ENCODE results near the gene DGKQ.

The DGKQ gene

GRCh38 chr4:954211-955020 lies 19.0 kb downstream of the DGKQ start:
- Histone ChIP-seq H3K27ac (replicated peaks) (no peak overlapping the region), H3K4me3 (replicated peaks; ENCODE audit: insufficient read depth, low read length) (no peak overlapping the region), H3K27me3 (ENCODE audit: insufficient read depth, poor library complexity, severe bottlenecking) (no peaks in the 10 kb centered on the region)
- no peak for DNase-seq (ENCODE audit: low read depth in 1 of 2, low spot score in 1 of 2)
- TF ChIP-seq SPI1 (IDR thresholded peaks at IDR 0.05; ENCODE audit: borderline replicate concordance, low read depth) = no peak

GRCh38 chr4:953574-953915 lies 19.8 kb downstream of the DGKQ start:
- no peak for TF ChIP-seq SPI1 (IDR thresholded peaks at IDR 0.05; ENCODE audit: borderline replicate concordance, low read depth)
- no peak for TF ChIP-seq GABPA (IDR thresholded peaks at IDR 0.05; ENCODE audit: low read depth)
- no peak for TF ChIP-seq CTCF (IDR thresholded peaks at IDR 0.05; ENCODE audit: insufficient read depth, low read length)
- no peak for TF ChIP-seq REST (IDR thresholded peaks at IDR 0.05; ENCODE audit: insufficient replicate concordance, low read depth)
- no peak for TF ChIP-seq POLR2AphosphoS5 (IDR thresholded peaks at IDR 0.05; ENCODE audit: low read depth)
- Histone ChIP-seq H3K27ac (replicated peaks) (no peak overlapping the region), H3K4me3 (replicated peaks; ENCODE audit: insufficient read depth, low read length) (no peak overlapping the region), H3K27me3 (ENCODE audit: insufficient read depth, poor library complexity, severe bottlenecking) (no peaks in the 10 kb centered on the region)
- DNase-seq (ENCODE audit: low read depth in 1 of 2, low spot score in 1 of 2) = no peak

- Histone ChIP-seq H3K27me3 (ENCODE audit: insufficient read depth, poor library complexity, severe bottlenecking) (no peaks in the 10 kb centered on the region), H3K27ac (replicated peaks) (no peak overlapping the region), H3K4me3 (replicated peaks; ENCODE audit: insufficient read depth, low read length) (no peak overlapping the region)
- TF ChIP-seq POLR2AphosphoS5 (IDR thresholded peaks at IDR 0.05; ENCODE audit: low read depth) = no peak
- no peak for TF ChIP-seq SPI1 (IDR thresholded peaks at IDR 0.05; ENCODE audit: borderline replicate concordance, low read depth)
- no peak for TF ChIP-seq GABPA (IDR thresholded peaks at IDR 0.05; ENCODE audit: low read depth)
- DNase-seq (ENCODE audit: low read depth in 1 of 2, low spot score in 1 of 2) = no peak
Measured at GRCh38 chr4:952881-953573, 20.3 kb downstream of the DGKQ start.

- H3K4me3 ChIP-seq (replicated peaks; ENCODE audit: insufficient read depth, low read length) = no peak overlapping the region
Measured at GRCh38 chr4:951594-952468, 21.5 kb downstream of the DGKQ start.

More at GRCh38 chr4:951594-952468, 21.5 kb downstream of the DGKQ start:
- no peak for DNase-seq (ENCODE audit: low read depth in 1 of 2, low spot score in 1 of 2)
- no peak overlapping the region for H3K27ac ChIP-seq (replicated peaks)
- no peak for TF ChIP-seq GABPA (IDR thresholded peaks at IDR 0.05; ENCODE audit: low read depth)
- TF ChIP-seq SPI1 (IDR thresholded peaks at IDR 0.05; ENCODE audit: borderline replicate concordance, low read depth) = no peak
- TF ChIP-seq REST (IDR thresholded peaks at IDR 0.05; ENCODE audit: insufficient replicate concordance, low read depth) = no peak
- TF ChIP-seq CTCF (IDR thresholded peaks at IDR 0.05; ENCODE audit: insufficient read depth, low read length) = no peak
- TF ChIP-seq POLR2AphosphoS5 (IDR thresholded peaks at IDR 0.05; ENCODE audit: low read depth) = no peak
- no peaks in the 10 kb centered on the region for H3K27me3 ChIP-seq (ENCODE audit: insufficient read depth, poor library complexity, severe bottlenecking)

Measured in HL-60 (cell line).